ENCODE measurements around the gene ZNF860.
"Not testable (repeated sequence)": the region's sequence is repeated elsewhere in the genome, so short reads cannot be mapped to it uniquely, and the experiment has no call there.

Gene ZNF860

DNA sequence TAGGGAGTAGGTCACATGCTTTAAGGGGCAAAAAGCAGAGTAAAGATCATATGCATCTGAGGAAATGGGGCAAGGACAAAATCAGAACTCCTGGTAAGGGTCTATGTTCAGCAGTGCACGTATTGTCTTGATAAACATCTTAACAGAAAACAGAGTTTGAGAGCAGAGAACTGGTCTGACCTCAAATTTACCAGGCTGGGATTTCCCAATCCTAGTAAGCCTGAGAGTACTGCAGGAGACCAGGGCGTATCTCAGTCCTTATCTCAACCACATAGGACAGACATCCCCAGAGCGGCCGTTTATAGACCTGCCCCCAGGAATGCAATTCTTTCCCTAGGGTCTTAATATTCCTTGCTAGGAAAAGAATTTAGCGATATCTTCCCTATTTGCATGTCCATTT, 13.5 kb downstream of the ZNF860 start:
- not testable (repeated sequence) for FAIRE-seq; DNase-seq (ENCODE audit: low spot score)

DNA sequence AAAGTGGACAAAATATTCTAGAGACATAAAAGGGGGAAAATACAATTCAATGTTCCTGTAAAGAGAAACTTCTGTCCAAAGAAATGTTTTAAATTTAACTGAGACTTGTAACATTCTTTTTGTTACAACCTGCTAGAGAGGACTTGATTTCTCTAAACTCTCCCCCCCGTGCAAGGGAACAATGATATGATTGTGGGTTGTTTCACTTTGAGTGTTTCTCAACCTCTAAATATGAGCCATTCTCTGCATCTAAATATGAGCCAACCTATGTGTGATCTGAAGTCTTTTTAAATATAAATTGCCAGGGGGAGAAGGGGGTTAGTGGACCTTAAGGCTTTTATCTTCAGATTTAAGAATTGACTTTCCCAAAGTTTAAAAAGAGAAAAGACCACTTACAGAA, 14.6 kb downstream of the ZNF860 start:
- FAIRE-seq (no peak), DNase-seq (ENCODE audit: low spot score) (no peak)

DNA sequence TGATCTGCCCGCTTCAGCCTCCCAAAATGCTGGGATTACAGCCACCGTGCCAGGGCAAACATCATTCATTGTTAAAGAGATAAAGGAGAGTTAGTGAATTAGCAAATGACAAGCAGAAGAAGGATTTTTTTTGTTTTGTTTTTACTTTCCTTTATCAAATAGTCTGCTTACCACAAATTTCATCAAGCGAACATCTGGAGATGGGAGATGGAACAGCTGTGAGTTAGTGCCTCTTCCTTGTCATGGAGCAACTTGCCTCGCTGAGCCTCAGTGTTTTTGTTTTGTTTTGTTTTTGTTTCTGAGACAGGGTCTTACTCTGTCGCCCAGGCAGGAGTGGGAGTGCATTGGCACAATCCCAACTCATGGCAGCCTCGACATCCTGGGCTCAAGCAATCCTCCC, 15.9 kb downstream of the ZNF860 start:
- DNase-seq (ENCODE audit: low spot score): no peak
- no peak for FAIRE-seq

DNA sequence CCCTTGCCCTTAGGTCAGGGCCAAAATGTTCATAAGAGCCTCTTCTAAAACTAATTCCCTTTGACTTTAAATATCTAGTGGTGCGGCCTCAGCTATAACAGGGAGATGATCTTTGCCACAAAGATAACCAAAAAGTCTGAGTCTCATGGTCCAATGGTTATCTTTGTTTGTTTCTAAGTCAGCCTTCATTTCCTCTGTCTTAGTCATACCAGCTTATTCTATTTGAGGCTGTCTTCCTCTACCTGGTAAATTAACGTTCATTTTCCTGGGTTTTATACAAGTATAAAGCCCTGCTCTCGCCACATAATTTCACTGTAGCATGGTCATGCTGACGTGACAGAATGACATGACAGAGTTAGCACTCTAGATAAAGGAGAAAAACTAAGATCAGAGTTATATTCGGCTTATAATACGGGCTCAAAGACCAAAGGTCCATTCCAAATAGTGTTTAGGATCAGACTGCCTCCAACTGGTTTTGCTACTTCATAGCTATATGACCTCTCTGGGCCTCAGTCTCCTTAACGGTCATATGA, 18.4 kb downstream of the ZNF860 start:
- FAIRE-seq: peak; percentile 79

DNA sequence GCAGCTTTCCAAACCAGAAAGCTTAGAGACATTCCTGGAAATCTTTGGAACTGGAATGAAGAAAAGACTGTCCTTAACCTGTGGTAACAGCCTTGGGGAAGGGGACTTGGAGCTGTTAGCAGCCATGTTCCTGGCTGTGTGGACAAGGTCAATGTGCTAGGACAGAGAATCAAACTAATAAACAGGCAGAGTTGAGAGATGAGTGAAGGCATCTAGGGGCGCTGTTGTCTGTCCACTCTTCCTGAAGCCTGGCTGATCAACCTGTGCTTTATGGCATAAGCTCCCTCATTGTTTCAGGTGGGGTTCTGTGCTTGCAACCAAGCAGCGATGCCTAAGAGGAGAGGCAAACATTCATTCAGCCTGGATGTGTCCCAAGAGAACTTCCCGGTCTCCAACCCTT, 19.3 kb downstream of the ZNF860 start:
- DNase-seq (ENCODE audit: low spot score) (no peak), FAIRE-seq (no peak)

More for the DNA sequence above, 18.4 kb downstream of the ZNF860 start:
- peak; percentile 38 for DNase-seq (ENCODE audit: low spot score)

DNA sequence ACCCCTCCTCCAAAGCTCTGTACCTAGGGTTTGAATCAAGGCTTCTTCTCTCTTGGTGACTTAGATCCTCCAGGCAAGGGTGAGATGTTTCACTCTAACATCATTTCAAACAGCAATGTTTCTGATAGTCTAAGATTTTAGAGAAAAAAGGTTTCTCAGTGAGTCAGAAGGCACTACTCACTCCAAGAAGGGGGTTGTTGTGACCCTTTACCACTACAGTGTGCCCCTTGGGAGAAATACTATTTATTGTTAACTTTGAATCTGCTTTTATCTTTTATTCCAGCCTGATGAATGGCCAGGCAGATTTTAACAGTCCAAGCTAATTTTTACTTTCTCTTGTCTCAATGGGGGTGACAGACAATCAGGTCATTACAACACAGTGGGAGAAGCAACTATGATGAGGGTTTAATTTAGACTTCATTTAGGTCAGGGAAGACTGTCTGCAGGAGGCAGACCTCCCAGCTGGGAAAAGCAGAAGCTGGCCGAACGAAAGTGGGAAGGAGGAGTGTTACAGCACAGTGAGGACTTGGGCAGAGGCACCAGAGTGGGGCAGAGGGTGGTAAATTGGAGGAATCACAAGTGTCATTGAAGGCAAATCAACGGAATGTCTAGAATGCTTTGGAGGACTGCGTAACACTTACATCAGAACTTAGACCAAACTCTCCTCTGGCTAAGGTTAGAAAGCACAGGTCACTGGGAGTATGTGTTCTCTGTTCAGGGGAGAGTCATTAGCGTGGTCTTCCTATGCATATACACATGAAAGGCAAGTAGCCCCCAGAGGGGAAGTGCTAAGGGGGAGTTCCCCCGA, 21.2 kb downstream of the ZNF860 start:
- DNase-seq (ENCODE audit: low spot score) (no peak), FAIRE-seq (no peak)

DNA sequence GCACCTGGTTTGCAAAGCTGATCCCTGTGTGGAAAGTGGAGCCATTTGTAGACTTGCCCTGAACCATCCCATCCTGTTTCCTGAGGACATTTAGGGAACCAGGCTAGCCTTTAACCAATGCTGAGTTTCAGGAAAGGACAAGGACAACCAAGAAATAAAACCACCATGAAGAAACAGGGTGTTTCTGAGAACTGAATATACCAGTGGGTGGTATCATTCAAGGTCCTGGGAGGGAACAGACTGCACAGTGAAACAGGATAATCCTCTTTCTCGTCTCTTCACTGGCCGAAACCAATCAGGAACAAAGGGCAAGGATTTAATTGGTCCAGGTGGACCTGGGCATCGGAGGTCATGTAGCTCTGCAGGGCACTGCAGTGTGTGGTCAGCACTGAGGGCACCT, 21.8 kb downstream of the ZNF860 start:
- no peak for FAIRE-seq

DNA sequence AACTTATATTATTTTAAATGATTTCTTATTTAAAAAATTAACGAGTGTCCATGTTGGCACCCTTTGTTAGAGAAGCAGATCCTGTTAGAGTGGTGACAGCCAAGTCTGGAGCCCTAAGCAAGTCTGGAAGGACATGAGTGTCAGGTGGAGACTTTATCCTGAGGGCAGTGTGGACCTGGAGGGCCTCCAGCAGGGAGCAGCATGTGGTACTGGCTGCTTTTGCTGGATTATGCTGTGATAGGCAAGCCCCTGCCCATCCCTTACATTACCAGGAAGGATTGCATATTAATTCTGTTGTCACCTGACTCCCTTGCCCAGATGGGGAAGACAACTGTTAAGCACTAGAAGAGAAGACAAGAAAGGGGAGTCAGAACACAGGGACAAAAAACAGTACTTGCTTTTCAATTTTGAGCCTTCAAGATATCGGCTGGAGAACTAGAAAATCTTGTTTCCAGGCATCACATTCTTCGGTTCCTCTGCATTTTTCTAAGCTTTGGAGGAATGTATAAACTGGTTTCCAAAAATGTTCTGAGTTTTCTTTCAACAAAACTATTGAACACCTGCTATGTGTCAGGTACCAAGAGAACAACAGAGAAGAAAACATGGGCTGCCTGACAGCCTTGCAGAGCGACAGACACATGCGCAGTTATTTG, 22.7 kb downstream of the ZNF860 start:
- no peak for DNase-seq (ENCODE audit: low spot score)

More for the DNA sequence above, 21.8 kb downstream of the ZNF860 start:
- DNase-seq (ENCODE audit: low spot score): no peak

DNA sequence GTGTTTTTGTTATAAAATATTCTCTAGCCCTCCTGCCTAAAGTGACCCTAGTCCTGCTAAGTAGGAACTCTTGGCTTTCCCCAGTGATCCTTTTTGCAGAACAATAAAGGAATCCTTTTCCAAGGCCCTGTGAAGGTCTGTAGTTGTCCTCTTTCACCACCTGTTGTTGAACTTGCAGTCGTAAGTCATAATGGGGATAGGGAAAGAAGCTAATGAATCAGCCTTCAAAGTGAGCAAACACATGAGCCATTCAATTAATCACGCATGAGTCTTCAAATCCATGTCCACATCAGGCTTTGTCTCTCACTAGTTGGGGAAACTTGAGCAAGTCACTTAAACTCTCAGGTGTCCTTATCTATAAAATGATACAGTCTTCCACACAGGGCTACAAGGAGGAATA, 27.6 kb downstream of the ZNF860 start:
- FAIRE-seq (no peak), DNase-seq (ENCODE audit: low spot score) (no peak)

More for the DNA sequence above, 22.7 kb downstream of the ZNF860 start:
- no peak for FAIRE-seq

DNA sequence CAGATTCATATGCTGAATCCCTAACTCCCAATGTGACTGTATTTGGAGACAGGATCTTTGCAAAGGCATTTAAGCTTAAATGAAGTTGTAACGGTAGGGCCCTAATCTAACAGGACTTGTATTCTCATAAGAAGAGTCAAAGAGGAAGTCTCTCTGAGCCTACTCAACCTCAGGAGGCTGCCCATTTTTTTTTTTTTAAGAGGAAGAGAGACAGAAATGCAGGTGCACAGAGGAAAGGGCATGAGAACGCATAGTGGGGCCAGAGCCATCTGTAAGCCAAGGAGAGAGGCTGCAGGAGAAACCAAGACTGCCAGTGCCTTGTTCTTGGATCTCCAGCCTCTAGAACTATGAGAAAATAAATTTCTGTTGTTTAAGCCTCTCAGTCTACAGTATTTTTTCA, 28.4 kb downstream of the ZNF860 start:
- FAIRE-seq: no peak
- no peak for DNase-seq (ENCODE audit: low spot score)

DNA sequence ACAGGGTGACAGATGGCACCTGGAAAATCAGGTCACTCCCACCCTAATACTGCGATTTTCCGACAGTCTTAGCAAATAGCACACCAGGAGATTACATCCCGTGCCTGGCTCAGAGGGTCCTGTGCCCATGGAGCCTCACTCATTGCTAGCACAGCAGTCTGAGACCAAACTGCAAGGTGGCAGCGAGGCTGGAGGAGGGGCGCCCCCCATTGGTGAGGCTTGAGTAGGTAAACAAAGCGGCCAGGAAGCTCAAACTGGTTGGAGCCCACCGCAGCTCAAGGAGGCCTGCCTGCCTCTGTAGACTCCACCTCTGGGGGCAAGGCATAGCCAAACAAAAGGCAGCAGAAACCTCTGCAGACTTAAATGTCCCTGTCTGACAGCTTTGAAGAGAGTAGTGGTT, 29.1 kb downstream of the ZNF860 start:
- FAIRE-seq; DNase-seq (ENCODE audit: low spot score): not testable (repeated sequence)

DNA sequence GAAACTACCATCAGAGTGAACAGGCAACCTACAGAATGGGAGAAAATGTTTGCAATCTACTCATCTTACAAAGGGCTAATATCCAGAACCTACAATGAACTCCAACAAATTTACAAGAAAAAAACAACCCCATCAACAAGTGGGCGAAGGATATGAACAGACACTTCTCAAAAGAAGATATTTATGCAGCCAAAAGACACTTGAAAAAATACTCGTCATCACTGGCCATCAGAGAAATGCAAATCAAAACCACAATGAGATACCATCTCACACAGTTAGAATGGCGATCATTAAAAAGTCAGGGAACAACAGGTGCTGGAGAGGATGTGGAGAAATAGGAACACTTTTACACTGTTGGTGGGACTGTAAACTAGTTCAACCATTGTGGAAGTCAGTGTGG, 34.1 kb downstream of the ZNF860 start:
- DNase-seq (ENCODE audit: low spot score); FAIRE-seq: not testable (repeated sequence)

DNA sequence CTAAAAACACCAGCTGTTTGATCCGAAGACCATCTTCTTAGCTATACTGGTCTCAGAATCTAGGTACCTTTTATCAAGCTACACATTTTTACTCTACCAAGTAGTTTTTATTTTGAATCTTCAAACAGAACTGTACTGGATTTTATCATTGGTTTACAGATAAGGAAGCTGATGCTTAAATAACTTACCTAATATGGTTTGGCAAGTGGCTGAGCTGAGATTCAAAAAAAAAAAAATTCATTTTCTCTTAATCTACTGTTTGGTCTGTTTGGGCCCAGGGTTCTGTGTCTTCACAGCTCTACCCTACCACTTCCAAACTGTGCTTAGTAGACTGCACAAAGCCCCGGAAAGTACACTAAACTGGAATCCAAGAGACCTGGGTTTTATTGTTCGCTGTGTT, 35.7 kb downstream of the ZNF860 start:
- no peak for DNase-seq (ENCODE audit: low spot score)
- no peak for FAIRE-seq

DNA sequence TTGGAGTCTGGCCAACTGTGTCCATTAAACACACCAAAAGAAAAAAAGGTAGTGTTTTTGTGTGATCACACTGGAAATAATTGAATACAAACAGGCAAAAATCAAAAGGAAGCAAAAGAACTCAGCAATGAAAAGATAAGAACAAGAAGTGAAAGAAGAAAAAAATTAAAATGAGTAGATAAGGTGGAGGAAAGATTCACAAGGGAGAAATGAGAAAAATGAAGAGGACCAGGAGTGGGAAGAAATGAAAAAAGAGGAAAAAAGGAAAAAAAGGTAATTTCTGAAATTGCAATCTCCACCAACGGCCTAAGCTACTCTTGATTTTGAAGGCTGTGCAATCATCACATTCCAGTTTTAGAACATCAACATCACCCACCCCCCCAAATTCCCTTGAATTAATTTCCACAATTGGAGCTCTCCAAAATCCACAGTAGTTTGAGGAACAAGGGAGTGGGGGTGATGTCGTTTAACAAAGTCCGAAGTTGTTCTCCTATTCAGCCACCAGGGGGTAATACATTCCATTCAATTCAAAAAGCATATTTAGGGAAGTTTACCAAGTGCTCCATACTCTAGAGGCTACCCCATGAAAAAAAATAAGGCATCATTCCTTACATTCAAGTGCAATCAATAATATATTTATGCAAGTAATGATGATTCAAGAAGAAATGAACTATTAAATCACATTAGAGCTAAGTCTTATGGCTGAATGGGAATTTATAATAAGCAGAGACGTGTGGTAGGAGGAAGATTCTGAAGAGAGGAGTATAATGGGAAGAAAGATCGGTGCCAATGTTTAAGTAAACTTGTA, 37.4 kb downstream of the ZNF860 start:
- FAIRE-seq (no peak), DNase-seq (ENCODE audit: low spot score) (no peak)

DNA sequence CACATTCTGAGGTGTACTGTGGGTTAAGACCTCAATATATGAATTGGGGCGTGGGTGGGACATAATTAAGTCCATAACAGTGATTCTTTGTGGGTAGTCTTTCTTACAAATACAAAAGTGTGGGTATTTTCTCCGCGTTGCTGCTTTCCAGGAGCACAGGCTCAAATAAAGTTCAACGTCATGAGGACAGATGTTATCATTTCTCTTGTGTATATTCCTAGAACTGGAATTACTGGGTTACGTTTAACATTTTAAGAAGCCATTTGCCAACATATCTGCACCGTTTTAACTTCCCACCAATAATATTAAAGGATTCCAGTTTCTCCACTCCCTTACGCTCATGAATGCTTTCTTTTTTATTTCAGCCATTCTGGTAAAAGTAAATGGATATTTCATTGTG, 39.6 kb downstream of the ZNF860 start:
- no peak for FAIRE-seq
- DNase-seq (ENCODE audit: low spot score): no peak

DNA sequence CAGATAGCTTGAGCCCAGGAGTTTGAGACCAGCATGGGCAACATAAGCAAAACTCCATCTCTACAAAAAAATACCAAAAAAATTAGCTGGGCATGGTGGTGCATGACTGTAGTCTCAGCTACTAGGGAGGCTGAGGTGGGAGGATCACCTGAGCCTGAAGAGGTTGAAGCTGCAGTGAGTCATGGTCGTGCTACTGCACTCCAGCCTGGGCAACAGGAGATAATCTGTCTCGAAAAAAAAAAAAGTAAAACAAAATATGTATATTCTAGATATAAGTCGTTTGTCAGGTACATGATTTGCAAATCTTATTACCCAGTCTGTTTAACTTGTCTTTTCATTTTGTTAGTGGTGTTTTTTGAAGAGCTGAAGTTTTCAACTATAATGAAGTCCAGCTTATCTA, 40.2 kb downstream of the ZNF860 start:
- FAIRE-seq (no peak), DNase-seq (ENCODE audit: low spot score) (no peak)

DNA sequence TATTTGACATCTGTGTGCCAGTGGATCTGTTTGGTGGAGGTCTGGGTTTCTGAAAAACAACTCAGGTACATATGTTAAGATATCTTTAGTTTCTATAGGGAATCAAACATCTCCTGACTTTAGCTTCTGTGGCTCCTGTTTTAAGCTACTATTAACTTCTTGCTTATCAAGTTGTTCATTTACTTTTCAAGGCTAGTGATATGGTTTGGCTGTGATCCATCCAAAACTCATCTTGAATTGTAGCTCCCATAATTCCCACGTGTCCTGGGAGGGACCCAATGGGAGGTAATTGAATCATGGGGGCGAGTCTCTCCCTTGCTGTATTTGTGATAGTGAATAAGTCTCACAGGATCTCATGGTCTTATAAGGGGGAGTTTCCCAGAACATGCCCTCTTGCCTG, 41.4 kb downstream of the ZNF860 start:
- FAIRE-seq: no peak
- no peak for DNase-seq (ENCODE audit: low spot score)

DNA sequence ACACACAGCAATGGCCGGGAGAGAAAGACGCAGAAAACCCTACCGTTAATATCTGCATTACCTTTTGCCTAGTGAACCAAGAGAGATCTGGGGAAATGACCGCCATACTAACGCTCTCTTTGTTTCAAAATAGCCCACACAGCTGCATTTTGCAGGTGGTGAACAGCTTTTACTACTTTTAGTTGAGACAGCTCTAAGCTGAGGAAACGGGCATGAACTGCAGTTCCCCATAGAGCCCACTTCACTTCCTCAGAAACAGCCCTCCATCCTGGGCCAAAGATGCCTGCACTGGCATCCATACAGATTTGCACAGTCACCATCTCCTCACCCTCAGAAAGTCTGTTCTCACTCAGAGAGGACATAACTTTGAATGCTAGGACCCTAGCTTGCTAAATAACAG, 45.0 kb downstream of the ZNF860 start:
- DNase-seq (ENCODE audit: low spot score): no peak
- FAIRE-seq: no peak

DNA sequence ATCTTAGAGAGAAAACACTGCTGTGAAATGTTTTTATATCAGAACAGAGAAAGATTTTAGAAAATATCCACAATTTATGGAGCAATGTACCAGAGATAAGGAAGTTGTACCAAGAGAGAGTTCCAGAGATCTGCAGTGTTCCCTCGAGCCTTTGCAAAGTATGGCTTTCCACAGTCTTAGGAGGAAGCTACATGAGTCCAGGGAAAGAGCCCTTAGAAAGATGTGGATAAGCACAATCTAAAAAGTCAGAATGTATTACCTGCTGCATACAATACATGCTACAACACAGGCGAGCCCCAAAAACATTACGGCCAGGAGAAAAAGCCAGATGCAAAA, 56.4 kb downstream of the ZNF860 start:
- DNase-seq (ENCODE audit: low spot score): no peak
- no peak for FAIRE-seq

DNA sequence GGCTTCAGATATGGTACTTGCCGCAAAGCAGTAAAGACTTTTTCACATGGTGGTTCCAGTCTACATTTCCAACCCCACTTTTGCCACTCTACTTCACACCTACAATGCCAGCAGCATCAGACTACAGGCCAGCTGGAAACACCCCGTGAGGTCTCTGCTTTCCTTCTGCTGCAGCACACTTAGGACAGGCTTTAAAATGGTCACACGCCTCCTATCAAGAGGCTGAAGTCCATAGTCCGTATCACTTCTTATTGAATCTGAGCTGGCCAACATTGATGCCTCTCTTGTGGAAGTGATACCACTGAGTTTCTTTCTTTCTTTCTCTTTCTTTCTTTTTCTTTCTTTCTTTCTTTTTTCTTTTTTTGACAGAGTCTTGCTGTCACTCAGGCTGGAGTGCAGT, 59.8 kb downstream of the ZNF860 start:
- no peak for FAIRE-seq

More for the DNA sequence above, 59.8 kb downstream of the ZNF860 start:
- no peak for DNase-seq (ENCODE audit: low spot score)

Data from RCC 7860 (cell line).